CD8-positive, alpha-beta memory T cell (primary cell): ENCODE data around the gene PIK3R1. TPM values are rescaled to one million over a fixed set of nuclear protein-coding genes. Genes with fewer than 3 reads are reported as not detected.
A peak's percentile ranks its signal among the peaks of the same experiment; 100 is the strongest.

Experiments
- CTCF ChIA-PET: fragments of 350-600 bp; sonication (Branson Sonifier 250); formaldehyde crosslinking; loops from one replicate; lab custom pipeline; 2021; ENCODE audit warnings: antibody characterized with exemption; lab: Charles Lee
- POLR2A ChIA-PET: fragments of 350-600 bp; sonication (Branson Sonifier 250); formaldehyde crosslinking; loops from one replicate; lab custom pipeline; 2021; ENCODE audit warnings: antibody characterized with exemption; lab: Charles Lee
- DNase-seq, 5 donors: peaks; one replicate each; pipeline versions ENCODE4 v3.0.0 to v3.0.0-alpha.2; 2020 to 2022; ENCODE audit warnings: mixed read lengths in 1 of 5
- H3K27ac ChIP-seq: one replicate; pipeline ENCODE4 v1.7.0; 2013; ENCODE audit warnings: low read depth, mild to moderate bottlenecking, low read length, moderate library complexity
- H3K27me3 ChIP-seq: 2 replicates; pipeline ENCODE4 v1.7.0; 2013; ENCODE audit warnings: low read length, mild to moderate bottlenecking; ENCODE audit not compliant: insufficient read depth, poor library complexity, severe bottlenecking
- H3K36me3 ChIP-seq: 2 replicates; pipeline ENCODE4 v1.7.0; 2013; ENCODE audit warnings: mild to moderate bottlenecking, low read length, moderate library complexity; ENCODE audit not compliant: insufficient read depth
- H3K4me1 ChIP-seq: 2 replicates; pipeline ENCODE4 v1.7.0; 2013; ENCODE audit warnings: mild to moderate bottlenecking, low read length, moderate library complexity; ENCODE audit not compliant: insufficient read depth
- H3K4me3 ChIP-seq: 2 replicates; pipeline ENCODE4 v1.7.0; 2013; ENCODE audit warnings: mild to moderate bottlenecking, low read length
- H3K9me3 ChIP-seq: 2 replicates; pipeline ENCODE4 v1.7.0; 2013; ENCODE audit warnings: mild to moderate bottlenecking, low read length
- H3K27ac Mint-ChIP-seq, 8 donors: one replicate each; pipeline ENCODE4 v1.8.0; 2020 to 2021; ENCODE audit warnings: mixed read lengths in 8 of 8, mild to moderate bottlenecking in 6 of 8, inconsistent platforms in 3 of 8, moderate library complexity in 3 of 8
- H3K27me3 Mint-ChIP-seq, 2 donors: one replicate each; pipeline ENCODE4 v1.8.0; 2020 to 2021; ENCODE audit warnings: mixed read lengths in 2 of 2, mild to moderate bottlenecking in 1 of 2, moderate library complexity in 1 of 2
- H3K36me3 Mint-ChIP-seq, 3 donors: one replicate each; pipeline ENCODE4 v1.8.0; 2020 to 2021; ENCODE audit warnings: mixed read lengths in 3 of 3, inconsistent platforms in 1 of 3, mild to moderate bottlenecking in 1 of 3
- H3K4me1 Mint-ChIP-seq, 3 donors: one replicate each; pipeline ENCODE4 v1.8.0; 2020 to 2021; ENCODE audit warnings: mixed read lengths in 3 of 3, inconsistent platforms in 1 of 3, mild to moderate bottlenecking in 1 of 3
- H3K4me3 Mint-ChIP-seq, 7 donors: one replicate each; pipeline ENCODE4 v1.8.0; 2020 to 2021; ENCODE audit warnings: mixed read lengths in 7 of 7, mild to moderate bottlenecking in 6 of 7, moderate library complexity in 4 of 7, inconsistent platforms in 2 of 7
- H3K9me3 Mint-ChIP-seq, 5 donors: one replicate each; pipeline ENCODE4 v1.8.0; 2020 to 2022; ENCODE audit warnings: mixed read lengths in 5 of 5, mild to moderate bottlenecking in 3 of 5, moderate library complexity in 2 of 5, inconsistent platforms in 1 of 5
- polyA plus RNA-seq: library from polyadenylated mRNA; unstranded; fragments of 300-500 nt; fragmentation: Illumina TruSeq; gene quantifications from one replicate; pipeline ENCODE4 v1.2.3, GENCODE V29; 2021
- total RNA-seq, 2 experiments: library from RNA; stranded (reverse); gene quantifications; one replicate each; pipeline ENCODE4 v1.2.3, GENCODE V29; 2021

The PIK3R1 gene
- total and polyA plus RNA-seq, 3 experiments from 2014 or later = 46.9 to 75.9 (median 47.9) TPM

DNA sequence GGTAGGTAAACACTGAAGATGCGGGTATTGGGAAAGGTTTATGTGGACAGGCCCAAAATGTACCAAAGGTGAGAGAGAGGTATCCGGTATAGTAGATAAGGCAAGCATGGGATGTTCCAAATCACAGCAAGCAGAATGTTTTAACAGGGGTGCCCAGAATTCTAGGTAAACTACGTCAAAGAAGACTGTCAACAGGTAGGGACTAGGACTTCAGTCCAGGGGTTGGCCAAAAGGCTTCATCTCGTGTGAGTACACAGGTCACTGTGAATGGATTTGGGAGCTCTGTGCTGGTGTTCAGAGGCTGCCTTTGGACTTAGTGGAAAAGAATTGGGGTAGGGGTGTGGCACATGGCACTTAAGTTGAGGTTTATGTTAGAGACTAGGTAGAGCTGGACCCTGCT is 66.4 kb downstream of the PIK3R1 start:
- Mint-ChIP-seq H3K4me3 (peak overlapping the region; percentile 89 to 97 (median 91)), H3K27ac (peak overlapping the region; percentile 83 to 98 (median 94)), H3K36me3 (peaks cover 30 to 96% (median 34%) of the 10 kb centered on the region in 3 donors), H3K9me3 (no peaks in the 10 kb centered on the region), H3K27me3 (no peaks in the 10 kb centered on the region), H3K4me1 (peaks cover 84 to 91% (median 85%) of the 10 kb centered on the region in 3 donors)
- peaks cover 86% of the 10 kb centered on the region for H3K4me1 ChIP-seq
- POLR2A ChIA-PET = interaction anchor here (2.6 kb wide), 1 partner anchor 67 kb away, joined by 20 read pairs; the partner anchor contains the start of gene PIK3R1
- H3K9me3 ChIP-seq = no peaks in the 10 kb centered on the region
- CTCF ChIA-PET = interaction anchor here (1.2 kb wide), 1 partner anchor 787 kb away, joined by 3 read pairs; no protein-coding TSS in a partner anchor
- peak overlapping the region; percentile 36 for H3K27ac ChIP-seq
- H3K36me3 ChIP-seq = peaks cover 36% of the 10 kb centered on the region
- no peak for DNase-seq
- H3K27me3 ChIP-seq = no peaks in the 10 kb centered on the region
- H3K4me3 ChIP-seq = peak overlapping the region; percentile 58

DNA sequence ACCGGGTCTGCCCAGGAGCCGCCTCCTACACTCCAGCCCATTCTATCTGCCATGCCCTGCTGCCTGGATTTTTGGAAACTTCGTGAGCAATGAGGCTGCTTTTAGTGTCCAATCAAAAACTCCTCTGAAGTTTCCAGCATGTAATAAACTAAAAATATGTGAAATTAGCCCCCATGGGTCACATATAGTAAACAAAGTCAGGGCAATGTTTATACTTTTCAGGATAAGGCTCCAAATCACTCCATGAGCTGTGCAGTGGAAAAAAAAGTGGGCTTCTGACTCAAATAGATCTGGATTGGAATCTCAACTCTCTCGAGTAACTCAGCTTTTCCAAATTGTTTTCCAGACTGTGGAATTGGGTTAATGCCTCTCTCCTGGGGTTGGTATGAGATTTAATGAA is 68.2 kb downstream of the PIK3R1 start:
- peak overlapping the region; percentile 19 to 97 (median 84) for H3K27ac Mint-ChIP-seq
- CTCF ChIA-PET = interaction anchor here (1.1 to 1.6 kb wide), 4 partner anchors 29 to 1037 kb away, joined by 3 to 4 read pairs (median 4); no protein-coding TSS in a partner anchor
- no peaks in the 10 kb centered on the region for H3K9me3 ChIP-seq
- H3K9me3 Mint-ChIP-seq = no peaks in the 10 kb centered on the region
- H3K36me3 Mint-ChIP-seq = peaks cover 21 to 98% (median 21%) of the 10 kb centered on the region in 3 donors
- peaks cover 81% of the 10 kb centered on the region for H3K4me1 ChIP-seq
- POLR2A ChIA-PET = interaction anchor here (1.2 kb wide), 1 partner anchor 67 kb away, joined by 3 read pairs; no protein-coding TSS in a partner anchor
- peaks cover 26% of the 10 kb centered on the region for H3K36me3 ChIP-seq
- H3K27me3 Mint-ChIP-seq = no peaks in the 10 kb centered on the region
- DNase-seq = no peak
- H3K4me1 Mint-ChIP-seq = peaks cover 84 to 91% (median 85%) of the 10 kb centered on the region in 3 donors
- peak overlapping the region; percentile 47 for H3K4me3 ChIP-seq
- H3K4me3 Mint-ChIP-seq = peak overlapping the region; percentile 89 to 97 (median 91)
- no peaks in the 10 kb centered on the region for H3K27me3 ChIP-seq
- H3K27ac ChIP-seq = no peak overlapping the region

GRCh38 chr5:68285075-68285840 is 69.7 kb downstream of the PIK3R1 start:
- POLR2A ChIA-PET = interaction anchor here (1.2 kb wide), 1 partner anchor 69 kb away, joined by 3 read pairs; no protein-coding TSS in a partner anchor
- Mint-ChIP-seq H3K4me3 (peak overlapping the region; percentile 69 to 97 (median 93)), H3K27ac (peak overlapping the region; percentile 67 to 97 (median 86)), H3K27me3 (no peaks in the 10 kb centered on the region), H3K4me1 (peaks cover 85 to 92% (median 87%) of the 10 kb centered on the region in 3 donors), H3K9me3 (no peaks in the 10 kb centered on the region), H3K36me3 (peaks cover 12 to 98% (median 20%) of the 10 kb centered on the region in 3 donors)
- CTCF ChIA-PET = interaction anchor here (0.7 to 4.1 kb wide), 13 partner anchors 12 to 1039 kb away, joined by 3 to 47 read pairs (median 4); no protein-coding TSS in a partner anchor
- peaks cover 26% of the 10 kb centered on the region for H3K36me3 ChIP-seq
- DNase-seq = peak in 1 of 5 donors; percentile 18
- peaks cover 84% of the 10 kb centered on the region for H3K4me1 ChIP-seq
- H3K27ac ChIP-seq = no peak overlapping the region
- no peaks in the 10 kb centered on the region for H3K9me3 ChIP-seq
- H3K27me3 ChIP-seq = no peaks in the 10 kb centered on the region
- peak overlapping the region; percentile 47 for H3K4me3 ChIP-seq

DNA sequence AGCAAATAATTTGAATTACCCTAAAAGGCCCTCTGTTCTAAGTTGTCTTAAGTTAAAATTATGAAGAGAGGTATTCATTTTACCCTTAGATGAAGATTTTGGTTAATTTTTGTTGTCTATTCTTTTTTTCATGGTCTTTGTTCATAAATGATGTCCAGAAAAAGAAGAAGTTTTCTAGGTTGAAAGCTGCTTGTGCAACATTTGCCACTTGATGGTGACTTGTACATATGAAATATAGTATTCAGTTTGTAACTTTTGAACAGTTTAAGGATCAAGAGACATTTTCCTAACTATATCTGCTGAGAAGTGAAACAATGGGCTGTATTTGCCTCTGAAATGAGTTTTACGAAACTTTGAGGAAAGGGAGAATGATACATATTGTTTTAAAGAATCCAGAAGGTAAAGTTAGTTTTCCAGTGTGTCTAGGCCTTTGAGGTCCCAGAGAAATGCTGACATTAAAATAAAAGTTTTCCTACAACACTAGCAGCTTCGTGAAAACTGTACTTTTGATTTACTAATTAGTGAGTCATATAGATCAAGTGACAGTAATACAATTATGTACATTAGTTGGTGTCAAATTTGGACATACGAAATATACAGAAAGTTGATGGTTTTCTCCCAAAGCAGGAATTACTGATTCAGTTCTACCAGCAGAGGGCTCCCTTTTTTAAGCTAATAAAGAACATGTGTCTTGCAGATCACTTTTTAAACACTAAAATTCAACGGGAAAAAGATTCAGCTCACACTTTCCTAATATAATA is 70.5 kb downstream of the PIK3R1 start:
- peaks cover 91% of the 10 kb centered on the region for H3K4me1 ChIP-seq
- Mint-ChIP-seq H3K4me1 (peaks cover 90 to 97% (median 93%) of the 10 kb centered on the region in 3 donors), H3K9me3 (no peaks in the 10 kb centered on the region), H3K36me3 (peaks cover 10 to 98% (median 22%) of the 10 kb centered on the region in 3 donors), H3K27ac (peak overlapping the region; percentile 67 to 98 (median 86)), H3K27me3 (no peaks in the 10 kb centered on the region), H3K4me3 (peak overlapping the region; percentile 69 to 97 (median 93))
- ChIA-PET POLR2A (no interaction called here), CTCF (interaction anchor here (0.5 to 4.1 kb wide), 28 partner anchors 10 to 1068 kb away, joined by 3 to 47 read pairs (median 4); partner anchors contain the start of gene PIK3R1)
- DNase-seq = peak in 2 of 5 donors; percentile 46 to 56
- no peak overlapping the region for H3K27ac ChIP-seq
- H3K9me3 ChIP-seq = no peaks in the 10 kb centered on the region
- H3K27me3 ChIP-seq = no peaks in the 10 kb centered on the region
- peak overlapping the region; percentile 67 for H3K4me3 ChIP-seq
- peaks cover 26% of the 10 kb centered on the region for H3K36me3 ChIP-seq

GRCh38 chr5:68286612-68286912 is 71.0 kb downstream of the PIK3R1 start:
- H3K9me3 Mint-ChIP-seq = no peaks in the 10 kb centered on the region
- H3K4me1 Mint-ChIP-seq = peaks cover 94 to 98% (median 98%) of the 10 kb centered on the region in 3 donors
- H3K4me1 ChIP-seq = peaks cover 95% of the 10 kb centered on the region
- peak overlapping the region; percentile 34 to 97 (median 93) for H3K4me3 Mint-ChIP-seq
- H3K4me3 ChIP-seq = peak overlapping the region; percentile 67
- H3K27me3 ChIP-seq = no peaks in the 10 kb centered on the region
- peak overlapping the region; percentile 43 to 98 (median 86) for H3K27ac Mint-ChIP-seq
- H3K36me3 Mint-ChIP-seq = peaks cover 5 to 96% (median 22%) of the 10 kb centered on the region in 3 donors
- H3K9me3 ChIP-seq = no peaks in the 10 kb centered on the region
- CTCF ChIA-PET = interaction anchor here (0.5 to 4.1 kb wide), 28 partner anchors 11 to 1068 kb away, joined by 3 to 47 read pairs (median 4); partner anchors contain the start of gene PIK3R1
- no peak for DNase-seq
- peaks cover 26% of the 10 kb centered on the region for H3K36me3 ChIP-seq
- POLR2A ChIA-PET = interaction anchor here (1.4 kb wide), 1 partner anchor 149 kb away, joined by 4 read pairs; no protein-coding TSS in a partner anchor
- no peaks in the 10 kb centered on the region for H3K27me3 Mint-ChIP-seq
- no peak overlapping the region for H3K27ac ChIP-seq

GRCh38 chr5:68287631-68287975 is 72.0 kb downstream of the PIK3R1 start:
- no peak for DNase-seq
- Mint-ChIP-seq H3K9me3 (no peaks in the 10 kb centered on the region), H3K36me3 (peaks cover 3 to 95% (median 20%) of the 10 kb centered on the region in 3 donors), H3K27me3 (no peaks in the 10 kb centered on the region), H3K4me3 (peak overlapping the region; percentile 74 to 97 (median 93)), H3K4me1 (peaks cover 94 to 98% (median 98%) of the 10 kb centered on the region in 3 donors), H3K27ac (peak overlapping the region; percentile 81 to 98 (median 90))
- POLR2A ChIA-PET = interaction anchor here (0.6 to 1.6 kb wide), 6 partner anchors 13 to 773 kb away, joined by 3 to 5 read pairs (median 3); no protein-coding TSS in a partner anchor
- peaks cover 87% of the 10 kb centered on the region for H3K4me1 ChIP-seq
- peak overlapping the region; percentile 55 for H3K27ac ChIP-seq
- CTCF ChIA-PET = interaction anchor here (0.9 to 4.1 kb wide), 12 partner anchors 7 to 177 kb away, joined by 3 to 47 read pairs (median 8); no protein-coding TSS in a partner anchor
- H3K4me3 ChIP-seq = peak overlapping the region; percentile 67
- H3K9me3 ChIP-seq = no peaks in the 10 kb centered on the region
- no peaks in the 10 kb centered on the region for H3K27me3 ChIP-seq
- H3K36me3 ChIP-seq = peaks cover 23% of the 10 kb centered on the region

DNA sequence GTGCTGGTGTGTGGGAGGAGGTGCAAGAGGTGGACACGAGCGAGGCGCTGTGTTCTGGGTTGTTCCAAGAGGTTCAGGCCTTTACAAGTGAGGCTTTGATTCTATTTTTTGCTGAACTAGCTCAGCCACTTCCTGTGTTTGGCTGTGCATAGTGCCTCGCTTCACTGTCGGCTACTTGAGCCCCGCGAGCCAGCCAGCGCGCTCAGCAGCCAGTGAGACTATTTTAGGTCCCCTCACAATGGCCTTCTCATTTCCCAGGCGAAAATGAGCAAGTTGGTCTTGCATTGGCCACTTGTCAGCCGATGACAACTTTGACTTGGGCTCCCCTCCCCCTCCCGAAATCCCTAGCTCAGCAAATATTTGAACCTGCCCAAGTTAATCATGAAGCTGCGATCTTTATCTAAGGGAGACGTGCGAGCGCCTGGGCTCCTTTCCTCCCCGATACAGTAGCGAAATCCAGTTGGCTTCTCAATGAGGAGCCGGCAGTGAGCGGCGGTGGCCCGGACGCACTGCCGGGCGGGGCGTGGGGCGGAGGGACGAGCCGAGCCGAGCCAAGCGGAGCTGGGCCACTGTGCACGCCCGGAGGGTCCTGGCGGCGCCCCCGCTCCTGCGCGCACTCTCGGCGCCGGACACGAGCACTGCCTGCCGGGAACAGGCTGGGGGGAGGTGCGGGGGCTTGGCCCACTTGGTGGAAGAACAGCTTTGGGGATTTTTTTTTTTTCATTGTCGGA is 72.6 kb downstream of the PIK3R1 start:
- DNase-seq = peak; percentile 26 to 62 (median 60)
- peak overlapping the region; percentile 81 to 98 (median 92) for H3K27ac Mint-ChIP-seq
- Histone ChIP-seq H3K27me3 (no peaks in the 10 kb centered on the region), H3K9me3 (no peaks in the 10 kb centered on the region), H3K4me1 (peaks cover 82% of the 10 kb centered on the region), H3K27ac (peak overlapping the region; percentile 55), H3K36me3 (peaks cover 23% of the 10 kb centered on the region), H3K4me3 (peak overlapping the region; percentile 67)
- H3K36me3 Mint-ChIP-seq = peaks cover 3 to 95% (median 16%) of the 10 kb centered on the region in 3 donors
- CTCF ChIA-PET = interaction anchor here (1.0 to 4.1 kb wide), 11 partner anchors 8 to 177 kb away, joined by 3 to 47 read pairs (median 10); no protein-coding TSS in a partner anchor
- H3K9me3 Mint-ChIP-seq = no peaks in the 10 kb centered on the region
- peaks cover 89 to 94% (median 94%) of the 10 kb centered on the region in 3 donors for H3K4me1 Mint-ChIP-seq
- peak overlapping the region; percentile 74 to 97 (median 93) for H3K4me3 Mint-ChIP-seq
- POLR2A ChIA-PET = interaction anchor here (0.6 to 1.6 kb wide), 8 partner anchors 8 to 774 kb away, joined by 3 to 5 read pairs (median 3); no protein-coding TSS in a partner anchor
- no peaks in the 10 kb centered on the region for H3K27me3 Mint-ChIP-seq
